B cell (primary cell): ENCODE measurements around the gene SLCO3A1.

Experiments
- EZH2 ChIP-seq: IDR thresholded peaks from 2 replicates; pipeline ENCODE4 v1.6.1; 2012; ENCODE audit warnings: borderline replicate concordance, low read depth, mild to moderate bottlenecking, moderate library complexity, low read length; ENCODE audit not compliant: insufficient read depth, poor library complexity, severe bottlenecking
- TF ChIP-seq, protein P1 (sequence below): fragments of 200-600 bp; IDR thresholded peaks from one replicate; pipeline ENCODE4 v1.8.0; 2022; ENCODE audit warnings: antibody characterized with exemption, mild to moderate bottlenecking

DNA sequence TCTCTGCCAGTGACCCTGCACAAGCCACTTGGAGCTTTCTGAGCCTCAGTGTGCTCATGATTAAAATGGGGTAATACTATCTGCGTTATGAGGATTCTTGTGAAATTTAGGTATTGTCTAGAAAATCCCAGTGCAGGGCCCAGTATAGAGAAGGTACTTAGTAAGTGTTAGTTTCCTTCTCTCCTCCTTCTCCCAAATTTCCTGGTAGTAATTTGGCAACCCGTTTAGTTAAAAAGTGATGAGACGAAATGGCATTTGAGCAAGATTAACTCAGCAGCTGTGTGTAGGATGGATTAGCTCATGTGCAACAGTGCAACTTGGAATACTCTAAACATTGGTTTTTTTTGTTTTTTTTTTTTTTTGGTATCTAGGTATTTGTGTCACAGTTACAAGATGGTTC lies 84.6 kb downstream of the SLCO3A1 start:
- TF ChIP-seq, protein P1, sequence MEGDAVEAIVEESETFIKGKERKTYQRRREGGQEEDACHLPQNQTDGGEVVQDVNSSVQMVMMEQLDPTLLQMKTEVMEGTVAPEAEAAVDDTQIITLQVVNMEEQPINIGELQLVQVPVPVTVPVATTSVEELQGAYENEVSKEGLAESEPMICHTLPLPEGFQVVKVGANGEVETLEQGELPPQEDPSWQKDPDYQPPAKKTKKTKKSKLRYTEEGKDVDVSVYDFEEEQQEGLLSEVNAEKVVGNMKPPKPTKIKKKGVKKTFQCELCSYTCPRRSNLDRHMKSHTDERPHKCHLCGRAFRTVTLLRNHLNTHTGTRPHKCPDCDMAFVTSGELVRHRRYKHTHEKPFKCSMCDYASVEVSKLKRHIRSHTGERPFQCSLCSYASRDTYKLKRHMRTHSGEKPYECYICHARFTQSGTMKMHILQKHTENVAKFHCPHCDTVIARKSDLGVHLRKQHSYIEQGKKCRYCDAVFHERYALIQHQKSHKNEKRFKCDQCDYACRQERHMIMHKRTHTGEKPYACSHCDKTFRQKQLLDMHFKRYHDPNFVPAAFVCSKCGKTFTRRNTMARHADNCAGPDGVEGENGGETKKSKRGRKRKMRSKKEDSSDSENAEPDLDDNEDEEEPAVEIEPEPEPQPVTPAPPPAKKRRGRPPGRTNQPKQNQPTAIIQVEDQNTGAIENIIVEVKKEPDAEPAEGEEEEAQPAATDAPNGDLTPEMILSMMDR = no peak
- TF ChIP-seq EZH2 = no peak
